Hepatocyte (in vitro differentiated cells): Measurements from ENCODE around the gene ARAP3. TPM values are rescaled to one million over a fixed set of nuclear protein-coding genes. Genes with fewer than 3 reads are reported as not detected.

ENCODE experiments used
- DNase-seq: peaks from one replicate; pipeline ENCODE4 v3.0.0-alpha.2; 2016; ENCODE audit warnings: low spot score
- H2AFZ ChIP-seq: fragments of 200-600 bp; sonication (generic); 2 replicates; pipeline ENCODE4 v1.6.0; 2016; ENCODE audit warnings: antibody characterized with exemption, mild to moderate bottlenecking
- H3K27ac ChIP-seq: fragments of 200-600 bp; sonication (generic); 2 replicates; pipeline ENCODE4 v1.5.1; 2016; ENCODE audit warnings: mild to moderate bottlenecking
- H3K27me3 ChIP-seq: fragments of 200-600 bp; sonication (generic); 2 replicates; pipeline ENCODE4 v1.6.1; 2016
- H3K36me3 ChIP-seq: fragments of 200-600 bp; sonication (generic); replicated peaks from 2 replicates; pipeline ENCODE4 v1.5.1; 2016; ENCODE audit warnings: low read depth; ENCODE audit not compliant: insufficient read depth
- H3K4me1 ChIP-seq: fragments of 200-600 bp; sonication (generic); 2 replicates; pipeline ENCODE4 v1.5.1; 2016; ENCODE audit warnings: mild to moderate bottlenecking, moderate library complexity; ENCODE audit not compliant: insufficient read depth
- H3K4me2 ChIP-seq: fragments of 200-600 bp; sonication (generic); 2 replicates; pipeline ENCODE4 v1.6.0; 2016
- H3K4me3 ChIP-seq: fragments of 200-600 bp; sonication (generic); 2 replicates; pipeline ENCODE4 v1.5.1; 2016; ENCODE audit warnings: mild to moderate bottlenecking
- H3K79me2 ChIP-seq: fragments of 200-600 bp; sonication (generic); 2 replicates; pipeline ENCODE4 v1.6.0; 2017; ENCODE audit warnings: mild to moderate bottlenecking
- H3K9me2 ChIP-seq: fragments of 200-600 bp; sonication (generic); replicated peaks from 2 replicates; pipeline ENCODE4 v1.6.0; 2017; ENCODE audit warnings: mild to moderate bottlenecking; ENCODE audit not compliant: insufficient read depth
- H3K9me3 ChIP-seq: fragments of 200-600 bp; sonication (generic); 2 replicates; pipeline ENCODE4 v1.5.1; 2016; ENCODE audit warnings: low read depth, mild to moderate bottlenecking
- H4K20me1 ChIP-seq: fragments of 200-600 bp; sonication (generic); 2 replicates; pipeline ENCODE4 v1.6.0; 2016; ENCODE audit warnings: mild to moderate bottlenecking; ENCODE audit not compliant: insufficient read depth, poor library complexity, severe bottlenecking
- EZH2 ChIP-seq: fragments of 200-600 bp; sonication (generic); IDR thresholded peaks from 2 replicates; pipeline ENCODE4 v1.6.1; 2016; ENCODE audit warnings: antibody characterized with exemption, mild to moderate bottlenecking, borderline replicate concordance
- EZH2phosphoT487 ChIP-seq: fragments of 200-600 bp; sonication (generic); IDR thresholded peaks from one replicate; pipeline ENCODE4 v1.6.1; 2018; ENCODE audit warnings: antibody characterized with exemption, mild to moderate bottlenecking, low read depth, moderate library complexity; ENCODE audit not compliant: unreplicated experiment, severe bottlenecking
- WGBS: methylation state at CpG from one replicate; pipeline ENCODE4 v1.1.6; 2016; ENCODE audit warnings: low lambda C conversion rate; ENCODE audit errors: missing lambda C conversion rate; 5-methylcytosine and 5-hydroxymethylcytosine counted together
- polyA plus RNA-seq: library from polyadenylated mRNA; unstranded; fragments of >200 nt; fragmentation: Nextera tagmentation; extraction: Ambion mirVana; gene quantifications from 2 replicates; pipeline ENCODE4 v1.2.1, GENCODE V29; 2016
- total RNA-seq: library from RNA; depleted of rRNA; stranded (reverse); fragments of >200 nt; gene quantifications from 2 replicates; pipeline ENCODE4 v1.2.3, GENCODE V29; 2014
- TF ChIP-seq, protein P1 (sequence below): fragments of 200-600 bp; sonication (generic); IDR thresholded peaks from 2 replicates; pipeline ENCODE4 v1.5.1; 2016; ENCODE audit warnings: antibody characterized with exemption, mild to moderate bottlenecking; ENCODE audit not compliant: poor library complexity

ARAP3 gene
- total and polyA plus RNA-seq, 2 experiments from 2014 or later: 5.1 to 8.6 TPM

DNA sequence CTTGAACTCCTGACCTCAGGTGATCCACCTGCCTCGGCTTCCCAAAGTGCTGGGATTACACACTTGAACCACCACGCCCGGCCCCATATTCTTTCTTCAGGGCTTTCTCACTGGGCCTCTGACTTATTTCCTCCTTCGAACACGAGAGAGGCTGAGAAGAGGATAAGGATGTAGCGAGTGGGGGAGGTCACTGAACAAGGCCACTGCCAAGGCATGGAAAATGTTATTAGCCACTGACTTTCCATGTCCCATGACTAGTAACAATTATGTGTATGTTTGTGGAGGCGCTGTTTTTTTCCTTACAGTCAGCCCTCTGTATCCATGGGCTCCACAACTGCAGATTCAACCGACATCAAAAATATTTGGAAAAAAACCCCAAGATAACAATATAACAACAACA is 18.5 kb downstream of the ARAP3 start:
- Histone ChIP-seq H3K4me3 (no peak overlapping the region), H4K20me1 (no peaks in the 10 kb centered on the region), H3K79me2 (no peaks in the 10 kb centered on the region), H2AFZ (no peak overlapping the region), H3K9me3 (no peaks in the 10 kb centered on the region), H3K27ac (no peak overlapping the region), H3K27me3 (no peaks in the 10 kb centered on the region), H3K36me3 (no peaks in the 10 kb centered on the region), H3K4me1 (no peaks in the 10 kb centered on the region), H3K9me2 (no peaks in the 10 kb centered on the region), H3K4me2 (no peak overlapping the region)
- DNase-seq: no peak
- WGBS: 93% methylated on average over 8 of the region's 8 CpGs
- TF ChIP-seq EZH2 (no peak), EZH2phosphoT487 (no peak)
- TF ChIP-seq, protein P1, sequence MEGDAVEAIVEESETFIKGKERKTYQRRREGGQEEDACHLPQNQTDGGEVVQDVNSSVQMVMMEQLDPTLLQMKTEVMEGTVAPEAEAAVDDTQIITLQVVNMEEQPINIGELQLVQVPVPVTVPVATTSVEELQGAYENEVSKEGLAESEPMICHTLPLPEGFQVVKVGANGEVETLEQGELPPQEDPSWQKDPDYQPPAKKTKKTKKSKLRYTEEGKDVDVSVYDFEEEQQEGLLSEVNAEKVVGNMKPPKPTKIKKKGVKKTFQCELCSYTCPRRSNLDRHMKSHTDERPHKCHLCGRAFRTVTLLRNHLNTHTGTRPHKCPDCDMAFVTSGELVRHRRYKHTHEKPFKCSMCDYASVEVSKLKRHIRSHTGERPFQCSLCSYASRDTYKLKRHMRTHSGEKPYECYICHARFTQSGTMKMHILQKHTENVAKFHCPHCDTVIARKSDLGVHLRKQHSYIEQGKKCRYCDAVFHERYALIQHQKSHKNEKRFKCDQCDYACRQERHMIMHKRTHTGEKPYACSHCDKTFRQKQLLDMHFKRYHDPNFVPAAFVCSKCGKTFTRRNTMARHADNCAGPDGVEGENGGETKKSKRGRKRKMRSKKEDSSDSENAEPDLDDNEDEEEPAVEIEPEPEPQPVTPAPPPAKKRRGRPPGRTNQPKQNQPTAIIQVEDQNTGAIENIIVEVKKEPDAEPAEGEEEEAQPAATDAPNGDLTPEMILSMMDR: no peak

DNA sequence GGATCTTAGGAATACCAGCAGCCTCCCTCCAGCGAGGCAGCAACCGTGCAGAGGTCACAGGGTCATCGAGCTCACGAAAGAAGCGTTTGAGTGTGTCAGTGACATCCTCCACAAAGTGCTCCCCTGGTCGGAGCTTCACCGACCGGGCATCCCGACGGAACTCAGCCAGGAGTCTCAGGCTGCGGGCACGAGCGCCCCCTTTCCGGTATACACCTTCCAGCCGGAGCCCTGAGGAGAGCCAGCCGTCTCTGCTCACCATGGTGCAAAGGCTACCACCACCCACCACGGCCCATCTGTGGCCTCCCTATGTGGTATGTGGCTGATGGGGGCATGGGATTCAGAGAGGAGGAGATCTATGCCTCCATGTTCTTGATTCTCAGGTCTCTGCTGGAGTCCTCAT is 20.0 kb downstream of the ARAP3 start:
- WGBS: 96% methylated on average over 16 of the region's 17 CpGs
- H3K79me2 ChIP-seq: no peaks in the 10 kb centered on the region

DNA sequence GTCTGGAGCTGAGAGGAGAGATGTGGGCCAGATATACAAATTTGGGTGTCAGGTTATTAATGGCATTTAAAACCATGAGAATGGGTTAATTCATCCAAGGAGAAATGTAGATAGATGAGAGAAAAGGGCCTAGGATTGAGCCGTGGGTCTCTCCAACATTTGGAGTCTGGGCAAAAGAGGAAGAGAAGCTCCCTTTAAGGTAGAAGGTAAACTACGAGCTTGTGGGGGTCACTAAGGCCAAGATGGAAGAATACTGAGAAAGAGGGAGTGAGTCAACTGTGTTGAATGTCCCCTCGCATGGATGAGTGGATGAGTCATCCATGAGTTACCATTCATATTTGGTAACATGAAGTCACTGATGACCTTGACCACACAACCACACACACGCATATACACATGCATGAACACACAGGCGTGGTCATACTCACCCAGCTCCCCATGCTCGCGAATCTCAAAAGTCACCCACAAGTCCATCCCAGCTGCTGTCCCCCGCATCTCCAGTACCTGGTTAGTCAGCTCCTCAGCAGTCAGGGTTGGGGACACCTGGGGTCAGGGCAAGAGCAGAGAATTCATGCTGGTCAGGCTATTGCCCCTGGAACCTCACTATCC is 24.0 kb downstream of the ARAP3 start:
- H3K27me3 ChIP-seq: no peaks in the 10 kb centered on the region
- no peaks in the 10 kb centered on the region for H4K20me1 ChIP-seq
- H3K9me3 ChIP-seq: no peaks in the 10 kb centered on the region
- H3K9me2 ChIP-seq: no peaks in the 10 kb centered on the region
- H3K4me1 ChIP-seq: no peaks in the 10 kb centered on the region
- H3K79me2 ChIP-seq: no peaks in the 10 kb centered on the region
- H3K36me3 ChIP-seq: no peaks in the 10 kb centered on the region
- H3K4me3 ChIP-seq: no peak overlapping the region
- no peak overlapping the region for H3K4me2 ChIP-seq
- 80% methylated on average over 8 of the region's 8 CpGs for WGBS
- TF ChIP-seq, protein P1: no peak
- no peak for TF ChIP-seq EZH2phosphoT487
- no peak for TF ChIP-seq EZH2
- H3K27ac ChIP-seq: no peak overlapping the region
- no peak overlapping the region for H2AFZ ChIP-seq
- DNase-seq: no peak

More for the DNA sequence above, 20.0 kb downstream of the ARAP3 start:
- no peak overlapping the region for H3K4me3 ChIP-seq
- no peak for DNase-seq
- TF ChIP-seq, protein P1: no peak
- TF ChIP-seq EZH2 (no peak), EZH2phosphoT487 (no peak)
- H3K4me2 ChIP-seq: no peak overlapping the region
- no peak overlapping the region for H2AFZ ChIP-seq
- no peaks in the 10 kb centered on the region for H4K20me1 ChIP-seq
- no peaks in the 10 kb centered on the region for H3K9me3 ChIP-seq
- H3K27me3 ChIP-seq: no peaks in the 10 kb centered on the region
- H3K27ac ChIP-seq: no peak overlapping the region
- no peaks in the 10 kb centered on the region for H3K36me3 ChIP-seq
- no peaks in the 10 kb centered on the region for H3K9me2 ChIP-seq
- H3K4me1 ChIP-seq: no peaks in the 10 kb centered on the region

DNA sequence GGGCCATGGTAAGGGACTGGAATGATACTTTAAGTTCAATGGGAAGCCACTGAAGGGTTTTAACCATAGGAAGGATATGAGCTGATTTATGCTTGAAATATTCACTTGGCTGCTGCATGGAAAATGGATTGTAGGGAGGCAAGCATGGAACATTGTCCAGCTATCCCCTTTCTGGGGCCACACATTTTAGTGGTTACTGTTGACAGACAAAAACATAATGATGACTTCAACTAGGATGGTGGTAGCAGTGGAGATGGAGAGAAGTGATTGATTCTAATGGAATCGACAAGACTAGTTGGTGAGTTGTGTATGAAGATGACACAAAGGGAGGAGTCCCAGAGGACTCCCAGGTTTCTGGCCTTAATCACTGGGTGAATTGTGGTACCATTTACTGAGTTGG is 24.6 kb downstream of the ARAP3 start:
- DNase-seq: no peak

More for the DNA sequence above, 24.6 kb downstream of the ARAP3 start:
- Histone ChIP-seq H3K79me2 (no peaks in the 10 kb centered on the region), H3K4me1 (no peaks in the 10 kb centered on the region), H3K9me3 (no peaks in the 10 kb centered on the region), H3K9me2 (no peaks in the 10 kb centered on the region), H3K4me2 (no peak overlapping the region), H4K20me1 (no peaks in the 10 kb centered on the region), H3K27ac (no peak overlapping the region), H3K27me3 (no peaks in the 10 kb centered on the region), H3K4me3 (no peak overlapping the region), H3K36me3 (no peaks in the 10 kb centered on the region), H2AFZ (no peak overlapping the region)
- TF ChIP-seq, protein P1: no peak
- TF ChIP-seq EZH2phosphoT487: no peak
- TF ChIP-seq EZH2: no peak
- 92% methylated on average over 1 of the region's 1 CpG for whole genome bisulfite sequencing
